Stimulated activated CD4-positive, alpha-beta T cell treated with anti-CD3 and anti-CD28 coated beads, Interleukin-15, amount 100 ng/mL, for 1 hour (primary cell): Measurements from ENCODE around the gene EPC1.

Experiments used
- DNase-seq, 2 donors: peaks; one replicate each; pipeline ENCODE4 v3.0.0-alpha.2; 2020; ENCODE audit warnings: low read depth in 1 of 2, low spot score in 1 of 2

Gene EPC1

DNA sequence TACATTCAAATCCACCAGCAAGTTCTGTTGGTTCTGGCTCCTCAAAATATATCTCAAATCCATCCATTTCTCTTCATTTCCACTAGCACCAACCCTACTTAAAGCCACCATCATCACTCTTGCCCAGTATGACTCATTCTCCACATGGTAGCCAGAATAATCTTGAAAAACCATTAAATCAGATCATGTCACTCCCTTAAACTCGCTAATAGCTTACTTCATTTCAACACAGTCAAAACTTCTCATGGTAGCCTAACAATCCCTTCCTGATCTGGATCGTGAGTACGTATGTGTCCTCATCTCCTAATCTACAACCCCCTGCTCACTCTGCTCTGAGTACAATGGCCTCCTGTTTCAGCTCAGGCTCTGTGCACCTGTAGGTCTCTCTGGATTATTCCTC is 8.7 kb downstream of the EPC1 start:
- DNase-seq: no peak

DNA sequence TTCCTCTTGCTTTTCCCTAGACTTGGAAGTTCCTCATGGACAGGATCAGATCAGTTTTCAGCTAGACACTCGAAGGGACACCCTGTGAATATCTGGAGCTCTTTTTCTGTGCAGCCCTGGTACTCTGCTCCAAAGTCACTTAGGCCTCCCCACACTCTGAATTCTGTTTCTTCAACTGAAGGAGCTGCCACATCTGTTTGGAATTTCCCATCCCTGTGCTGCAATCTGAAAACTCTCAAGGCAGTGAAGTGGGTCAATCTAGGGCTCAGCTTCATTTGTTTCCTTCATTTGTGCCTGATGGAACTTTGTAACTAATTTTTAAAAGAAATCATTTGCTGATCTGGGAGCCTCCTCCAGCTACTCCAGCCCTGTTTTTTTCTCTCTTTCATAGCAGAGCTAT is 9.6 kb downstream of the EPC1 start:
- no peak for DNase-seq

DNA sequence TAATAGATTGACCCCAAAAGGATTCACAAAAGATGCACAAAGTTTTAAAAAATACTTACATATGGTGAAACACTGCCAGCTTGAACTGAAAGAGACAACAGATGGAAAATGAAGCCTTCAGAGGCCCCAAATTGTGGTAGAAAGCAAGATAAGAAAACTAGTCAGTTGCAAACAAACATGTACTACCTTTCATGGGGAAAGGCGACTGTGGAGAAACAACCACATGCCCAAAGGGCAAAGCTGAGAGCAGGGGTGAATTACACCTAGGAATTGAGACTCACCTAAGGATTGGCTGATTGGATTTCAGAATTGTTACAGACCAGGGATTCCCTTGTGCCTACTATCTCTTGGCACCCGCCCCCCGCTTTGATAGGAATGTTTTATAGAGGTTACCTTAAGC is 13.1 kb downstream of the EPC1 start:
- DNase-seq: no peak

DNA sequence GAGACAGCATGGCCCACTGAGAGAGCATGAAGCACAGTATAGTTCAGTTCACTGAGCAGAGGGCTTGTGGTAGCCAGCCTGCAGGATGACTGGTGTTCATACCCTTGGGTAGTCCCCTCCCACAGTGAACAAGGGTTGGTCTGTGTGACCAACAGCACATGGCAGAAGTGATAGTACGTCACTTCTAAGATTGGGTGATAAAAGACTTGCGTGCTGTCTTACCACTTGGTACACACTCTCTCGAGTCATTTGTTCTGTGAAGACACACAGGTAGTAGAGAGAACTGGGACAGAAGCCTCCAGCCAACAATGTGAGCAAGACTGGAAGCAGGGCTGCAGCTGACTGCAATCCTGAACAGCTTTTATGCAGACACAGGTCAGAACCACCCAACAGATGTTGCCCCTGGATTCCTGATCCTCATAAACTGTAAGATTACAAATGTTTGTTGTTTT is 14.6 kb downstream of the EPC1 start:
- peak; percentile 33 to 37 for DNase-seq

DNA sequence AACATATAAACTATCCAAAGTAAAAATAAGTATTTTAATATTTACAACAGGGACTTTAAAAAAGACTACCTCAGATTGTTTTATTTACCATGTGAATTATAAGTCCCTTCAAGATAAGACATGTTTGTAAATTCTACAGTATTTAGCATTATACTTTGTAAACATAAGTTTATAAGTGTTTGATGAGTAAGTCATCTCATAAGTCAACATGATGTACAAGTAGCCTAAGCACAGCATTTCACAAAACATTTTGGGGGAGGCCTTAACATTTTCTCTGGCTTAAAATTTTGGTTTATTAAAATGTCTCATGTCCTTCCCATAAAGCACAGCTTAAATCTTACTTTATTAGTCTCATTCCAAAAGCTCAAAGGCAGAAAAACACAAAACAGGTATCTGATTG is 15.4 kb downstream of the EPC1 start:
- DNase-seq: no peak

DNA sequence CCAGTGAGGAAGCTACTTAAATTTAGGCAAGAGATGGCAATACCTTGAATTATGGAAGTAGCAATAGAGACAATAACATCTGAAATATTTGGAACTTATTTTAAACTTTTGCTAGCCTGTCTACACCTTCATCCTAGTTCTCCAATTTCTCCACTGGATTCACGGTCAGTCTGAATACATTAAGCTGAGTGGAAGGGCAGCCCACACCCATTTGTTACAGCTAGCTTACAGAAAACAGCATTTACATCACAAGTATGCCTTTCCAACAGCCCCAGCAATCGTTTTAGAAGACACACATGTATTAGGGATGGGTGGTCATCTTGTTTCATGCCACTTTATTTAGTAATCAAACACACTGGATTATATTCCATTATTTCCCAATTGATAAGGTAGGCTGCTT is 16.7 kb downstream of the EPC1 start:
- DNase-seq: no peak

DNA sequence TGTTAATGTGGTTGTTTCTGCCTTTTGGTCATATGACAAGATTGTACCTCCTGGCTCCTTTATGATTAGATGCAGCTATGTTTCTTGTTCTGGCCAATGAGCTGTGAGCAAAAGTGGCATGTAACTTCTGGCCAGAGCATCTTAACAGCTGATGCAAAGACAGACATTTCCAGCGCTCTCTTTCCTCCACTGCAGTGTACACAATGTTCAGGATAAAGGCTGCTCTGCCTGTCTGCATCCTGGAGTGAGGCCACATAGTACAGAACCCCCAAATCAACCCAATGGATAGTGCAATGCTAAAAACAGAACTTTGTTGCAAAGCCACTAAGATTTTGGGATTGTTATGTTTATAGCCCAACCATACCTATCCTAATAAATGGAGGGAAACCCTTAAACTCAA is 17.9 kb downstream of the EPC1 start:
- DNase-seq: no peak

DNA sequence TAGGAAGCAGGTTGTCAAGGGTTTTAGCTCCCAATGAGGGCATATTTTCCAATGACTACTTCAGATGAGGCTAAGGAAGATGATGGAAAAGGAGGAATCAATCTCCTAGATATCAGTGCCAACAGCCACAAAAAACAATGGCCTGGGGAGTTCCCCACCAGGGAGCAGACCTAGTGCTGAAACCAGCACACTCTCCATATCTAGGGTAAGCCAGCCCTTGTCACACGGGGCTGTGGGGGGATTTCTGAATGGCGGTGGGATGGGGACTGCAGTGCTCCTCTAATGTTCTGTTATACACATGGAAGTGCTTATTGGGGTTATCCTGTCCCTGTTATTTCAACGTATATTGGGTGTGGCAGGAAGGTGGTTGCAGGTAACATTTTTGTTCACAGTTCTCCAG is 18.5 kb downstream of the EPC1 start:
- no peak for DNase-seq

DNA sequence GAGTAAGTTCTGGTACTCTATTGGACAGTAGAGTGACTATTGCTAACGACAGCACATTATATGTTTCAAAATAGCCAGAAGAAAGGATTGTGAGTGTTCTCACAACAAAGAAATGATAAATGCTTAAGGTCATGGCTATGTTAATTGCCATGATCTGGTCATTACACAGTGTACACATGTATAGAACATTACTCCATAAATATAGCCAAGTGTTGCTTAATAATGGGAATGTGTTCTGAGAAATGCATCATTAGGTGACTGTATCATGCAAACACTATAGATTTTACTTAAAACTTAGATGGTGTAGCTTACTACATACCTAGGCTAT is 19.6 kb downstream of the EPC1 start:
- no peak for DNase-seq

DNA sequence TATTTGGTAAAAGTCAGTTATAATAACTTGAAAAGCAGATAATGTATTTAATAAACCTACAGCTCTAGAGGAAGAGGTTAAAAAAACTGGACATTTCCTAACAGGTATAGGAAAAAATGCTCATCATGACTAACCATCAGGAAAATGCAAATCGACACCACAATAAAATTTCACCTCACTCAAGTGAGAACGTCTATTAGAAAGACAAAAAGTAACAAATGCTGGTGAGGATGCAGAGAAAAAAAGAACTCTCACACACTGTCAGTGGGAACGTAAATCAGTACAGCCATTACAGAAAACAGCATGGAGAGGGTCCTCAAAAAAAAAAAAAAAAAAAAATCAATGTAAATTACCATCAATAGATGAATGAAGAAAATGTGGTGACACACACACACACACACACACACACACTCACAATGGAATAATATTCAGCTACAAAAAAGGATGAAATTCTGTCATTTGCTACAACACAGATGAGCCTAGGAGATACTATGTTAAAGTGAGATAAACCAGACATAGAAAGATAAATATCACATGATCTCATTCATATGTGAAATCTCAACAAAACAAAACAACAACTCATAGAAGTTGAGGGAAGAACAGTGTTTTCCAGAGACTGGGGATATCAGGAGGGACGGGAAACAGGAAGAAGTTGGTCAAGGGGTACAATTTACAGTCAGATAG is 20.1 kb downstream of the EPC1 start:
- no peak for DNase-seq

DNA sequence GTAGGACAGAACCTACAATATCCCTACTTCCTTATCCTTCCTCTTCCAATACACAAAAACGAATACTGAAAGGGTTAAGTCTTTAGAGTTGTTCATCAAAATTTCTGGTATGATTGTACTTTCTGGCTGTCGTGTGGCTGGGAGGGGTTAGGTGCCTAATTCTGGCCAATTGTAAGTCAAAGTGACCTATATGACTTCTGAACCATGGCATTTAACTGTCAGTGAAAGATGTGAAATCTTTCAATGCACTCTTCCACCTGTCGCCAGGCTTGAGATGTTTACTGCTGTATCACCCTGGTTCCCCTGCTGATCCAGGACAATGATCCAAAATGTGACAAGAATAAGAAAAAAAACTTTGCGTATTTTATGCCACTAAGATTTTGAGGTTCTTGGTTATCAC is 20.8 kb downstream of the EPC1 start:
- no peak for DNase-seq

DNA sequence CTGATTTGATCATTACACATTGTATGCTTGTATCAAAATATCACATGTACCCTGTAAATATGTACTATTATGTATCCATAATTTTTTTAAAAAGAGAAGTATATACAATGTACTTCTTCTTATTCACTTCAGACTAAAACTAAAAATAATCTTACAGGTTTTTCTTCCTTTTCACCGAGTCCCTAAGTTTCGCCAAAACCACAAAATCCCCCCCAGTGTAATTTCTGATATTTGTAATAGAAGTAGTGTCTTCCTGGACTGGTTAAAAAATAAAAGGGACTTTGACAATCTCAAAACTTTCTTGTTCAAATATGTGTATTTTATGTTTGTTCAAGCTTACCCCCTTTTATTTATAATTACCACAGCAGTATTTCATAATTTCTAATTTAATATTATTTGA is 23.9 kb downstream of the EPC1 start:
- no peak for DNase-seq

DNA sequence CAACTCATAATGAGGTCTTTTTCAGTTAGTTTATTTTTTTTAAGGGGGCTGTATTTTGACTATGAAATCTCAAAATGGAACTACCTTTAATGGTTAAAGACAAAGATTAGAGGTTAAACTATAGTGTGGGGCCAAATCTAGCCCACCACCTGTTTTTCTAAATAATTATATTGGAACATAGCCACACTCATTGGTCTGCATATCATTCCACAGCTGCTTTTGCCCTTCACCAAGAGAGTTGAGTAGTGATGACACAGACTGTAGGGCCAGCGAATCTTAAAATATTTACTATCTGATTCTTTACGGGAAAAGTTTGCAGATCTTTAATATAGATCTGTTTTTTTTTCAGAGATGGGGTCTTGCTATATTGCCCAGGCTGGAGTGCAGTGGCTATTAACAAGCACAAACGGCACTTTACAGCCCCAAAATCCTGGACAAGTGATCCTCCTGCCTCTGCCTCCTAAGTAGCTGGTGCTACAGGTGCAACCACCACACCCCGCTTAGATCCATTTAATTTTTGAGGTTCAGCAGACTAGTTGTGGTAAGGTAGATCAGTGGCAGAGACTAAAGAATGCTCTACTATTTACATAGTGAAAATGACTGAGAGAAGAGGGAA is 25.8 kb downstream of the EPC1 start:
- DNase-seq: no peak

DNA sequence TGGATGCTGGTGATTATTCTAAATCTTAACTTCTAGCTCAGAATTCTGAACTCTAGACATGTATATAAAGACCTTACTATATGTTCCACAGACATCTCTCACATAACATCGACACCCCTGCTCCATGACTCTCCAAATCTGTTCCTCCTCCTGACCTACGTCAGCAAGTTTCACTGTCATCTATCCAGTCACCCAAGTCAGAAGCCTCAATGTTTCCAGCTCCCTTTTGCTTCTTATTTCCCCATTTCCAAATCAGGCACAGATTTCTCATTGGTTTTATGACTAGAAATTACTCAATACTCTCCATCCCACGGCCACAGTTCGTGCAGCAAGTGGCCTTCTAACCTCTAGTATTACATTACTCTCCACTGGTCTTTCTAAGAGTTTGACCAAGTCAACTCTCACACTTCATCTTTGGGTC is 28.5 kb downstream of the EPC1 start:
- DNase-seq: no peak

DNA sequence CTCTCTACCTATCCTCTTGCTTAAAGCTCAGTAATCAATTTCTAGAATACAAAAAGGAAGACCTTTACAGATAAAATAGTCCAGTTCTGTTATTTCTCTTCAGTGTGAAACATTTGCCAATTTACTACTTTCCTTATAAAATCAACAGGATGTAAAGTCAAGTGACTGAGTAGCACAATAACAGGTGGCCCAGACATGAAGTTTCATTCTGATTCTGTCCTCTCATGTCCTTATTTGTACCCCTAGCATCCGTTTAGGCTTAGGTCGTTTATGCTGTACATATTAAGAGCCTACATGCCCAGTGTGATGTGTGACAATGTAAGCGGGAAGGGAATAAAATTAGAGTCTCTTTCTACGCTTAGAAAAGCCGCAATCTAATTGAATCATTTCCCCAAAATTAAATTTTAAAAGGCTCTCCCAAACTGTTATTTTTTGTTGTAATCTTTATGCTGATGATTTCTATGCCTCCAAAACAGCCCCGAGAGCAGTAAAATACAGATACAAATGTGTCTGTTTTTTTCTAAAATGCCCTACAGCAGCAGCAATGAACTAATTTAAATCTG is 29.1 kb downstream of the EPC1 start:
- DNase-seq: no peak

DNA sequence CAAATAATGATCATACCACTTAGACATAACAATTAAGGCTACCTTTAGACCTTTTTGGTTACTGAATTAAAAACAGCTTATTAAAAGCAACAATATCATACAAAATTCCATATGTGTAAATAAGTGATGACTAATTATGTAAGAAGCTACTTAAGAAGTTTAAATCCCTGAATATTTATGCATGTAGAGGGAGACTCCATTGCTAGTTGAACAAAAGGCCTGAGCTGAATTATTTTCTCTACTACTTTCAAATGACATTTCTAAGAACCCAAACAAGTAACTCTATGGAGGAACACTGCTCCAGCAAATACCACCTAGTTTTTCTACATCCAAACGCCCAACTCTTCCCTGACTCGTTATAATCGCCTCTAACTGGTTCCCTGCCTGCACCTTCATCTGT is 31.5 kb downstream of the EPC1 start:
- DNase-seq: no peak

DNA sequence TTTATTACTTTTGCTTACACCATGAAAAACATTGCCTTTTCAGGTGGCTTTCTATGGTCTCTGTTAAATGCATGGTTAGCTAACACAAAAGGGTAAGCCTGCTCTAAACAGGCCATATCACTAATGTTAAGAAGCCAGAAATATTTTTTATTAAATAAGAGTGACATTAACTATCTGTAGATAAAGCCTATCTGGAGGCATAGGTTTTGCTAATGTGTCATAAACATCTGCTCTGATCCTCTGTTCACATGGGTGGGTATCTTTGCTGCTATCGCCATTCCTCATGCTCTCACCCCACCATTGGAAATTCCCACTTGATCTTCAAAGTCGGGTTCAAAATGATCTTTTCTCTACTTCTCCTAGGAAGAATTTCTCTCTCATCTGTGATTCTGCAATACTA is 32.4 kb downstream of the EPC1 start:
- DNase-seq: no peak

DNA sequence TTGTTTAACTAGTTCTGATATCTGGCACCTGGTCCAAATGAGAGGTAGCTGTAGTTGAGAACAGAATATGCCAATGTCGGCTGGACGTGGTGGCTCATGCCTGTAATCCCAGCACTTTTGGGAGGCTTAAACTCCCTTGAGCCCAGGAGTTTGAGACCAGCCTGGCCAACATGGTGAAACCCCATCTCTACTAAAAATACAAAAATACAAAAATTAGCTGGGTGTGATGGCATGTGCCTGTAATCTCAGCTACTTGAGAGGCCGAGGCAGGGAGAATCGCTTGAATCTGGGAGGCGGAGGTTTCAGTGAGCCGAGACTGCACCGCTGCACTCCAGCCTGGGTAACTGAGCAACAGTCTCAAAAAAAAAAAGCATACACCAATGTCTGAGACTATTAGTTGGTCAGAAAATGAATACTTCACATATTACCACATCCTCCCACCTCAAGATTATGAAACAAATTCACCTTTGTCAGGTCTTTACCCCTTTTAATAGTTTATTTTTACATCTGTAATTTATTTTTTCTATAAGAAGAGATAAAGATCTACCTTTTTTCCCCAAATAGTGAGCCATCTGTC is 38.8 kb downstream of the EPC1 start:
- DNase-seq: no peak

DNA sequence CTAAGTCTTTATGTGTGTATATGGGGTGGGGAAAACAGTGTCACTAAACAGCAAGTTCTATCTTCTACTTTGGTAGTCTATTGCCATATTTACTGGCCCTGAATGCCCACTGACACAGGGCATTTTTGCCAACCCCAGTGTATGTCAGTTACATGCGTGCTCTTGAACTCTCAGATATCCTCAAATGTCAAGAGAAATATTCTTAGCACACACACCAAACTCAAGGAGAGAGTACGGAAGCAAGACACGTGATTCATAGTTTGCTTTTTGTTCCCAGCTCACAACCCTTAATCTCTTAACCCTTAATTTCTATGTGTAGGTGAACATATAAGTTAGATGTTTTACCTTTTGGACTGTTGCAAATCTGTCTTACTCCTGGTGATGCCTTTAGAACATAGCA is 39.3 kb downstream of the EPC1 start:
- DNase-seq: no peak

DNA sequence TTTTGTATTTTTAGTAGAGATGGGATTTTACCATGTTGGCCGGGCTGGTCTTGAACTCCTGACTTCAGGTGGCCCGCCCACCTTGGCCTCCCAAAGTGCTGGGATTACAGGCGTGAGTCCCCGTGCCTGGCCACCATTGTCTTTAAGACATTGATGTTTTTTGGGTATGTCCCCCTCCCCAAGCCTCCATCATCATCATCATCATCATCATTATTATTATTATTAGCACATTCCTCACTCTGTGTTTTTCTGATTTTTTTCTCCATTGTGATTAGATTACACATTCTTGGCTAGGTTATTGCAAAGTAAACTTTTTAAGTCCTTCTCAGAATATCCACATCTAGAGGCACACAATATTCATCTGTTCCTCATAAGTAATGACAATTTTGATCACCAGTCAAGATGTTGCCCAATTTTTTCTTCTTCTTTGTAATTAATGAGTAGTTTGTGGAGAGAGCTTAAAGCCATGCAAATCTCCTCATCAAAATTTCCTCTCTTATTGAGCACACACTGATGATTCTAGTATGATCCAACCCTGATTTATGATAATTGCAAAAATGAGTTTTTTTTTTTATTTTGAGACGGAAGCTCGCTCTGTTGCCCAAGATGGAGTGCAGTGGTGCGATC is 47.5 kb downstream of the EPC1 start:
- no peak for DNase-seq

DNA sequence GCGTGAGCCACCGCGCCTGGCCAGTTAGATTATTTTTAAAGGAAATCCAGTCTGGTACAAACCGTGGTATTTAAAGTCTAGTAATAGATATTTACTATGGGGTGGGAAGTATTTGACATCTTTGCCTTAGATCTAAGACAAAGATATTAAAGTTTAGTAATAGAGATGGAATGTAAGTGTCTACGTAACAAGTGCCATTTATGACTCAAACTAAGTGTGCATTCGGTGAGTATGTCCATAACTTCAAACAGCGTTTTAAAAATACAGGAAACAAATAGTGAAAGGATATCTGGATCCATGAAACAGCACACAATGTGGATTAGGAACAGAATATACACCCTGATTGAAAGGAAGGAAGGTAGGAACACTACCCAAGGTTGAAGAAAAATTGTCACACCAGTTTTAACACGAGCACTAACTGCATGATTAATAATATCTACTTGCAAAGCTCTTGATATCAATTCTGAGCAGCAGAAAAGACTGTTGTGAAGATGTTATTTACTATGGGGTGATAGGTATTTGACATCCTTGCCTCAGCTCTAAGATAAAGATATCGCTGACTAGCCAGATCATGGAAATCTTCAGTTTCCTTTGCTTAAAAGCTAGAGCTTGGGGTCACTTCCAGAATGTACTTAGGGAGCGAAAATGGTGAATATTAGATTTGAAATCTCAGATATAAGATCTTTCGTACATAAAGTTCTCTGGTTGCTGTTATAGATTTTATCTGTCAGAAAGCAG is 48.7 kb downstream of the EPC1 start:
- no peak for DNase-seq

DNA sequence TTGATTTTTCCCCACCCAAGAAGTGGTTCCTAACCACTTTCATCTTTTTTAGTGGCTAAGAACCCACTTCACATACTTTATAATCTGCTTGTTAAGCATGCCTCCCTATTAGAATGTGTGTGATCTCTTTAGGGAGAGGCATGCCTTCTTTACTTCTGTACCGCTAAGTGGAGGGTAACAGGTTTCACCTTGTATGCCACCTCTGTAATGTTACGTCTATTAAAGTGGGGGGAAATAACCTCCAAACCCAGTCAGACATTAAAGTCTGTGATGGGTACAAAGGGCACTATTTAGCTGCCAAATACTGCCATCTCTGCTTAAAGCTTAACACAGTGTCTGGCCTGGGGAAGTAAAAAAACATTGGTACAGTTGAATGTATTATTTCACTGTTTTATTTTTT is 51.9 kb downstream of the EPC1 start:
- DNase-seq: no peak
